HG03135 (cell line): ENCODE results near the gene PARN.
"Not testable (repeated sequence)": the region's sequence is repeated elsewhere in the genome, so short reads cannot be mapped to it uniquely, and the experiment has no call there.

ENCODE experiments used
- ATAC-seq: cut with Tn5 transposase; IDR thresholded peaks from one replicate; pipeline ENCODE4 v1.9.1; 2021; ENCODE audit warnings: mild to moderate bottlenecking, moderate library complexity; ENCODE audit not compliant: unreplicated experiment

The PARN gene

DNA sequence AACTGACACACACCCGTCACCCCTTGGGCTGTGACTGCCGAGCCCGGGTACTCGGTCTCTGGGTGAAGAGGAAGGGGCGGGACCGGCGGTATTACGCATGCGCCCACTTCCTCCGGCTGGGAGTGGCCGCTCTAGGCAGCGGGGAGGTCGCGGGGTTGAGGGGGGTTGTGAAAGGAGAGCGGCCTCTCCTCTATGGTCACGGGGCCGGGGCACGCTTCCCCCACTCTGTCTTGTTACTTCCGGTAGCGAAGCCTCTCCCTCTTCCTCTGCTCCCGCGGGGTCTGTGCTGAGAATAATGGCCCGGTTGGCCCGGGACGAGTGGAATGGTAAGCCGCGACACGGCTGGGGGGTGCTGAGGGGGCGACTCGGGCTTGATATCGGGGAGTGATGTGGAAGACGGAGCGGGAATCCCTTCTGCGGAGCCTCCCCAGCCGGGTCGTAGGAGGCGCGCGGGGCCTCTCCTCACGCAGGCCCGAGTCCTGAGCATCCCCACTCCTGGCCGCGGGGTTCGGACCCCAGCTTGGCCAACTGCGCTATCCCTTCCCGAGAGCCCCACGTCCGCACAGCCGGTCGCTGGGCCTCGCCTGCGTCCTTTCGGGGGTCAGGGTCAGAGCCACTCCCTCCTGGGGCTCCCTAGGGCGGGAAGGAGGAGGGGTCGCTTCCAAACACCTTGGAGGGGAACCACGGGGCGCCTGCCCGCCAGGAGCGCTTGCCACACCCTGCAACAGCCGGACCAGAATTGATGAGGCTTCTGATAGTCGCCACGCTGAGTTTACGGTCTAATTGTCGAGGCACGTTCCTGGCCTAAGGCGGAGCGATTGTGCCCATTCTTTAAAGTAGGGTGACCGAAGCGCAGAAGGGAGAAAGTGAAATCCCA lies 2.9 kb upstream of the PARN start, which contains the start of gene BFAR:
Gene BFAR, plus strand, starts transcription at position 259 of the 877 bp plus-strand sequence. CDS start 11,396 bp downstream, outside the sequence.
- ATAC-seq: peak; percentile 71

DNA sequence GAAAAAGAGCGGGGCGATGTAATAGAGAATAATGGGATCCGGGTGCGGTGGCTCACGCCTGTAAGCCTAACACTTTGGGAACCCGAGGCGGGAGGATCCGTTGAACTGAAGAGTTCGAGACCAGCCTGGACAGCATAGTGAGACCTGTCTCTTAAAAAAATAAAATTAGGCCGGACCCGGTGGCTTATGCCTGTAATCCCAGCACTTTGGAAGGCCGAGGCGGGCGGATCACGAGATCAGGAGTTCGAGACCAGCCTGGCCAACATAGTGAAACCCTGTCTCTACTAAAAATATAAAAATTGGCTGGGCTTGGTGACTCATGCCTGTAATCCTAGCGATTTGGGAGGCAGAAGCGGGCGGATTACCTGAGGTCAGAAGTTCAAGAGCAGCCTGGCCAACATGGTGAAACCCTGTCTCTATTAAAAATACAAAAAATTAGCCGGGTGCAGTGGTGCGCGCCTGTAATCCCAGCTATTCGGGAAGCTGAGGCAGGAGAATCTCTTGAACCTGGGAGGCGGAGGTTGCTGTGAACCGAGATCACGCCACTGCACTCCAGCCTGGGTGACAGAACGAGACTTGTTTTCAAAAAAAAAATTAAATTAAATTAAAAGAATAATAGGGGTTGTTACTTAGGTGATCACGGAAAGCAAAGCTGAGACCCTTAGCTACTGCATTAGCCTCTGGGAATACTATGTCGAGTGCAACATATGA lies 715 bp upstream of the PARN start:
- ATAC-seq: not testable (repeated sequence)

DNA sequence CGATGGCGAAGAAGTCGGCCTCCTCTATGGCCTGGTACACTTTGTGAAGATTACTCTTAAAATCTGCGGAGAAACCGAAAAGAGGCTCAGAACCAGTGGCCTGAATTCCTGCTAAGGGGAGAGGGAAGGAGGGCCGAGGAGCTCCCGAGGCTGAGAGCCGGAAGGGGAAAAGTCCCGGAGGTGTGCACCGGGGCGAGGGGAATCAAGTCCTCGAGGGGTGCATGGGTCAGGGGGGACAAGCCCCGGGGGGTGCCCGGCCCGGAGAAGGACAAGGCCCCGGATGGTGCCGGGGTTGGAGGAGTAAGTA lies 495 bp downstream of the PARN start:
- ATAC-seq: peak; percentile 5

DNA sequence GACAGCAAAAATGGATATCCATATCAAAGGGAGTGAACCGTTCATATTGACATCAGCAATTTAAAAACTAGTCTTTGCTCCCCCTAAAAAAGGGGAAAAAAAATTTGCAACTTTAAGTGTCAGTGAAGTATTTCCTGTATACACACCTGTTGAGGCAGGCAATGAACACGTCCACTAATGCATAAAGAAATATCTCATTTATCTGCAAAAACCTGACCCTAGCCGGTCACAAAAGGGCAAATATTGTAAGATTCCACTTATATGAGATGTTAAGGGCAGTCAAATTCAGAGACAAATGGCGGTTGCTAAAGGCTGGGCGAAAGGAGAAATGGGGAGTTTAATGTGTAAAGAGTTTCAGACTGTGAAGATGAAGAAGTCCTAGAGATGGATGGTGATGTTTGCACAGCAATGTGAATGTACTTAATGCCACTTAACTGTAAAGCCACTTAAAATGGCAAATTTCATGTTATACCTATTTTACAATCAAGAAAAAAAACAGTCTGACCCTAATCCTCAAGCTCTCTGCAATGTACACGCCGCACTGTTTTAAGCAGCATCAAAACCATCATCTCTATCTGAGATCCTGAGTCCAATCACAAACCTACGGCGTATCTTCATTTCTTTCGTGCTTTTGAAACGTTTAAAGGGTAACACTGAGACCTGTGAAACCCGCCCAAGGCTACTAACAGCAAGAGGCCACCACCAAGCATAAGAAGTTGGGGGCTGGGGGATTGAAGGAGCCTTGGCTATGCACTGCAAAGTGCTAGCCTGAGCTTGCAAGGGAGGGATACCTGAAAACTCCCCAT lies 1.1 kb downstream of the PARN start:
- no peak for ATAC-seq

DNA sequence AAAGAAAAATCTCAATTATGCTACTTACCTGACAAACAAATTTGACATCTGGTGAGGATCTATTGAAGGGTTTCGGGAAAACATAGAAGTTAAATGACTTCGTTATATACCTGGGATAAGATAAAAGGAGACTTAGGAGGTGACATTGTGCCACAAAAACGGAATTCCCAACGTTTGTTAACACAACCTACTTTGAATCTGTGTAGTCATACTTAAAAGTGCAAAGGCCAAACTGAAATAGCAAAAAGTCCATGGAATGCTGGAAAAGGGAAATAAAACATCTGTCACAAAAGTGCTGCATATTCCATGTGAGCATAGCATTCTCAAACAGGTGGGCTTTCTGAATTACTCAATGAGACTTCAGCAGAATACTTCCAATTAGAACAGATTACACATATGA lies 3.0 kb downstream of the PARN start:
- ATAC-seq: no peak

DNA sequence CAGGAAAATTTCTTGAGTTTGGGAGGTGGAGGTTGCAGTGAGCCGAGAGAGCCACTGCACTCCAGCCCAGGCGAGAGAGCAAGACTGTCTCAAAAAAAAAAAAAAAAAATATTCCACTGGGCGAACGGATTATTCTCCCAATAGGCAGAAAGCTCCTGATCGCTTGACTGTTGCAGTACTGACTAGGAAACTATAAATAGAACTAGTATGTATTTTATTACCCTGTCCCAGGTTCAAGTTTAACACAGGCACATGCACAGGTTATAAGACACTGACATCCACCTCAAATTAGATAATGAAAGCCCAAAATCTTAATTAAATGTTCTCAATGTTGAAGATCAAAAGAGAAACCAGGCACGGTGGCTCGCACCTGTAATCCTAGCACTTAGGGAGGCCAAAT lies 11.5 kb downstream of the PARN start:
- no peak for ATAC-seq

DNA sequence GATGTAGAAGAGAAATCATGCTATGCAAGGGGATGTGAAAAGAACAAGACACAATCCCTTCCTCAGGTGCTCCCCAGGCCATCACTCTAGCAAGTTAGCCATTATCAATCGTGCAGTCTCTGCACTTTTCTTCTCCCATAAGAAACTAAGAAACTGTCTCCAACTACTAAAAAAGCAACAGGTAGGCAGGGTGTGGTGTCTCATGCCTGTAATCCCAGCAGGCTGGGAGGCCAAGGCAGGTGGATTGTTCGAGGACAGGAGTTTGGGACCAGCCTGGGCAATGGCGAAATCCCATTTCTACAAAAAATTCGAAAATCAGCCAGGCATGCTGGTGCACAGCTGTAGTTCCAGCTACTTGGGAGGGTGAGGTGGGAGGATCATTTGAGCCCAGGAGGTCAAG lies 13.8 kb downstream of the PARN start:
- ATAC-seq: no peak

DNA sequence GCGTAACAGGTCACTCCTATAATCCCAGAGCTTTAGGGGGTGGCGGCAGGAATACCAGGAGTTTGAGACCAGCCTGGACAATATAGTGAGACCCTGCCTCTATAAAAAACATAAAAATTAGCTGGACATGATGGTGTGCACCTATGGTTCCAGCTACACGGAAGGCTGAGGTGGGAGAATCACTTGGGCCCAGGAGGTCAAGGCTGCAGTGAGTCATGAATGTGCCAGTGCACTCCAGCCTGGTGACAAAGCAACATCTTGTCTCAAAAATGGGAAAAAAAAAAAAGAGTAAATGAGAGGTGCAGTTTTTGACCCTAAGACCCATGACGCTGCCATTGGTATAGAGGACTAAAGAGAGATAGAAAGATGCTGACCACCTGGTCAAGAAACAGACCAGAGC lies 16.1 kb downstream of the PARN start:
- ATAC-seq: no peak

DNA sequence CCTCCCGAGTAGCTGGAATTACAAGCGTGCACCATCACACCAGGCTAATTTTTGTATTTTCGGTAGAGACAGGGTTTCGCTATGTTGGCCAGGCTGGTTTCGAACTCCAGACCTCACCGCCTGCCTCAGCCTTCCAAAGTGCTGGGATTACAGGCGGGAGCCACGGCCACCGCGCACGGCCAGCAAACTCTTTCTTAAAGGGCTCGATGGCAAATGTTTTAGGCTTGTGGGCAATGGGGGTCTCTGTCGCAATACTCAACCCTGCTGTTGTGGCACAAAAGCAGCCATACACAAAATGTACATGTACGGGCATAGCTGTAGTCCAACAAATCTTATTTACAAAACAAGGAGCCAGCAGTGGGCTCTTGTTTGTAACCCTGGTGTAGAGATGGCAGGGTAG lies 18.4 kb downstream of the PARN start:
- ATAC-seq: no peak

DNA sequence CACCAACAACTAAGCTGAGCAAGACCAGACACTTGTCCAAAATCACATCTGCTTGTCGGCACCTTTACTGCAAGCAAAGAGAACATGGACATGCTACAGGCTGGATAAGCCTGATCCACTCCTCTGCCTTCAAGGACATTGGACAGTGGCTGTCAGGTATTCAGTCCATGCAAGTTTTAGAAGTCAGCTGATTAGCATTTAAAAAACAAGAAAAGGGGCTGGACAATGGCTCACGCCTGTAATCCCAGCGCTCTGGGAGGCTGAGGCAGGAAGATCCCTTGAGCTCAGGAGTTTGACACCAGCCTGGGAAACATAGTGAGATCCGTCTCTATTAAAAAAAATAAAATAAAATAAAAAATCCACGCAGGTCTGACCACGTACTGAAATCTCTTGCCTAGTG lies 20.3 kb downstream of the PARN start:
- no peak for ATAC-seq

DNA sequence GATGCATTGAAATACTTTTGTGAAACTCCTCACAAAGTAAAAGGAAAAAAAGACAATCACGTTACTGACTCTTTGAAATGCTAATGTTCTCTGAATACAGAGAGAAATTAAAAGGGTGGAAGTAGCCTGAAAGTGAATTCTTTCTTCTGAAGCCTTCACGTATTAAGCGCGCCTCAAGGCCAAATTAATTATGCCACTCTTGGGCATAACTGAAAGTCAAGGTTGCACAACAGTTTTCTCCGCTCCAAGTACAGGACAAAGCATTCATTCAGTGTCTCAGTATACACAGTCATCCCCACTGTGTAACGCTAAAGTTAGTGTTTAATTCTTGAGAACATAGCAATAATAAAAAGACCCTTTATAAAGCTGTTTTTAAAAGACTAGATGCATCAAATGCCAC lies 21.5 kb downstream of the PARN start:
- no peak for ATAC-seq

DNA sequence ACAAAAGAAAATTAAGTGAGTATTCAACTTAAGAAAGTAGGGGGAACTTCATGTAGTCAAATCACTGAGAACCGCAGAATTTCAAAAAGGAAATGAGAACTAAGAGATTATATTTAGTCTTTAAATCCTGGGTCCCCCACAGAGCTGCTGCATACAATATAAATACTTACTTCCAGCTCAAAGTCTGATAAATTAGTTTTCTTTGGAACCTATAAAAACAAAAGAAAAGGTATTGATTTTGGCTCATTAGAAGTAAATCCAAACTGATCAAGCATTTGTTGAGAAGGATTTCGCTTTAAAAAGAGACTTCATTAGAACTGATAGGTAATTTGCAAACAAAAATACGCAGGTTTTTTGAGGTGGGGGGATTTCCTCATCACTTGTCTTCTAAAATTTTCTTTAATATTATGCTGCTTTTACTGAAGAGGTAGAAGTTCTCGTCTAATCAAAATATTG lies 21.9 kb downstream of the PARN start:
- ATAC-seq: peak; percentile 63

DNA sequence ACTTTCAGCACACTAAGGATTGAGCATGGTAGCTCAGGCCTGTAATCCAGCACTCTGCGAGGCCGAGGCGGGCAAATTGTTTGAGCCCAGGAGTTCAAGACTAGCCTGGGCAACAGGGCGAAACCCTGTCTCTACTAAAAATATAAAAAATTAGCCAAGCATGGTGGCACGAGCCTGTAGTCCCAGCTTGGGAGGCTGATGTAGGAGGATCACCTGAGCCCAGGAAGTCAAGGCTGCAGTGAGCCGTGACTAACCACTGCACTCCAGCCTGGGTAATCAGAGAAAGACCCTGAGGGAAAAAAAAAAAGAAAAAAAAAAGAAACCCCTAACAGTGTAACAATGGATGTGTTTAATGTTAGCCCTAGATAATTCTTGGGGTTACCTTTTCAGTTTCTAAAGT lies 24.0 kb downstream of the PARN start:
- ATAC-seq: no peak

DNA sequence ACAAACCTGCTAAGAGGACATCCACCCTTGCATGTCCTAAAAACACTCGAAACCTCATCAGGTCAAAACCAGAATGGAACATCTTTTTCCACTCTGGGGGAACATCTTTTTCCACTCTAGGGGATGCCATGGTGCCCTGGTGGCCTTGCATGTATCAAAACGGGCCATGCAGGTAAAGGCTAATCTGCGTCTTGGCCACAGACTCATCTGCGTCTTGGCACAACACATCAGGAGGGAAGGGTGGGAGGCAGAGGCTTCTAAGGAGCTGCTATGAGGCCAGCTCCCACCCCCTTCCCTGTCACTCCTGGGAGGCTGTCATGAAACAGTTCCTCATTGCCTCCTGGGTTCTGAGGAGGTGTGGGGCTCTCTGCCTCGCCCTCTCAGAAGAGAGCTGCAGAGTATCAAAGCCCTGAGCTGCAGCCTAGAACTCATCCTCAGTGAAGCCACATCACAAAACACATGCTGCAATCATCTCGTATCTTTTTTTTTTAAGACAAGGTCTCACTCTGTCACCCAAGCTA lies 27.6 kb downstream of the PARN start:
- no peak for ATAC-seq

DNA sequence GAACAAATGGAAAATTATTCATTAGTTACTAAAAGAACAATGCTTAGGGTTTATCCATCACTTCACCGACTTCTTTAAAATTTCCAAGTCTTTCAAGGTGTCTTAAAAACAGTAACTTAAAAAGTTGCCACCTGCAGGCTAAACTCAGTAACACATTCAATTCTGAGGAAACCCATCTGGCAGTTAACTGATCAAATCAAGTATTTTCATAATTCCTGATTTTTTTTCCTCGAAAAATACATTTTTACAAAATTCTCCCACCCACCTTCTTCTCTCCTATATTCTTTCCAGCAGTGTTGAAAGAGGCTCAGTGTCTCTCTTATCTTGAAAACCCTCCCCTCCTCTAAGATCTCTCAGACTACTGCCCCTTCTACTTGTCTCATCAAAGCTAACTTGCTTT lies 29.9 kb downstream of the PARN start:
- no peak for ATAC-seq

DNA sequence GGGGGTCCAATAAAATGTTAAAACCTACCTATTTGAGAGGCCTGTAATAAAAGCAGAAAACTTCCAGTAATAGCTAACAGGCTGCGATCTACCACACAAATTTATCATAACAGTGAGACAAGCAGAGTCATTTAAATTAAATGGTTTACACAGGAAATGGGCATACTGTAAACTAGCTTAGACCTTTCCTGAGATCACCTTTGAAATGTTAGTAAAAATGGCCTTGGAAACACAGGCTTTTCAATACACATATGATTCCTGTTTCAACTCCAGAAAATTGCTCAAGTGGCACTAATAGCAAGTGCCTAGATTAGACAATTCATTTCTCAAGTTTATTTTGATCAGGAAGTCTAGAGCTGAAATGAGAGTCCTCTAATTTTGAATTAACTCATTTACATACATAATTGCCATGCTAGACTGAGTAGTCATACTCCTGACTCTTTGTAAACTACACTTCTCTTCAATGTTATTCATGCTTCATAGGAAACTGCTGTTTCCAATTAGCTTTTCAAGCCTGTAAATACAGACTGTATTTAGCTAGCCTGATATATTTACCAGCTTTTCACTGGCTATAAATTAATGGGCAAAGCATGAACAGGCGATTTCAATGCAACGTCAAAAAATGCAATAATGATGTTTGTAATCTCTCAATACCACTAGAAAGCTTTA lies 43.3 kb downstream of the PARN start:
- ATAC-seq: no peak

DNA sequence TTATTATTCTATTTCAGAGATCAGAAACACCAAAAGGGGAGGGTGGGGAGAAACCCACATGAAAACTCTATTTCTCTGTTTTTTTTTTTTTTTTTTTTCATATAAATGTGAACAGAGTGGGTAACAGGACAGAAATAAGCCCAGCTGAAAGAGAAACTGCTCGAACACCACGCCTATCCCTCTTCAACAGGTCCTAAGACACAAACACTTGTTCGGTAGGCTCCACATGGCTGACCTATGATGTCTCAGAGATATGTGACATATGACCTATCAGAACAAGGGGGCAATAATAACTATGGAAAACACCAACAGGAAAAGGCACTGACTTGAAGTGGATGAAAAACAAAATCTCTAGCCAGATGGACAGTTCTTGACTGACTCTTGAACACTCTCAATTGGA lies 44.8 kb downstream of the PARN start:
- no peak for ATAC-seq

DNA sequence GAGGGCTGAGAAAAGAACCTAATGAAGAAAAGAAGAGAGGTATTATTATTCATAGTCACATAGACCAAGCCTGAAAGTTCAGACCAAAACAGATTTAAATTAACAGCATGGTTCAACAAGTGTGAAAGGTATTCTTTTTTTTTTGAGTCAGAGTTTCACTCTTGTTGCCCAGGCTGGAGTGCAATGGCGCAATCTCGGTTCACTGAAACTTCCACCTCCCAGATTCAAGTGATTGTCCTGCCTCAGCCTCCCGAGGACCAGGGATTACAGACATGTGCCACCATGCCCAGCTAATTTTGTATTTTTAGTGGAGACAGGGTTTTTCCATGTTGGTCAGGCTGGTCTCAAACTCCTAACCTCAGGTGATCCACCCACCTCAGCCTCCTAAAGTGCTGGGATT lies 49.1 kb downstream of the PARN start:
- ATAC-seq: not testable (repeated sequence)

DNA sequence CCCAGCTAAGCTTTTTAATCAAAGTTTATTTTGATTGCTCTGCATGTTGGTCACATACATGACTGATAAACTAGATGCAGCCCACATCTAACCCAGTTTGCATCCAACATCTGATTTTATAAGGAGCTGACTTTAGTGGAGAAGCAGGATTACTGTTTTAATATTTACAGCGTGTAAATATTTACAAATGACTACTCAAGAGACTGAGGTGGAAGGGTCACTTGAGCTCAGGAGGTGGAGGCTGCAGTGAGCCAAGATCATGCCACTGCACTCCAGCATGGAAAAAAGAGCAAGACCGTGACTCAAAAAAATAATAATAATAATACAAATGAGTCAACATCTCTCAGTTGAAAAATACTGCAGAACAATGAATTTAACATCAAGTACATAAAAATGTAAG lies 50.8 kb downstream of the PARN start:
- no peak for ATAC-seq

DNA sequence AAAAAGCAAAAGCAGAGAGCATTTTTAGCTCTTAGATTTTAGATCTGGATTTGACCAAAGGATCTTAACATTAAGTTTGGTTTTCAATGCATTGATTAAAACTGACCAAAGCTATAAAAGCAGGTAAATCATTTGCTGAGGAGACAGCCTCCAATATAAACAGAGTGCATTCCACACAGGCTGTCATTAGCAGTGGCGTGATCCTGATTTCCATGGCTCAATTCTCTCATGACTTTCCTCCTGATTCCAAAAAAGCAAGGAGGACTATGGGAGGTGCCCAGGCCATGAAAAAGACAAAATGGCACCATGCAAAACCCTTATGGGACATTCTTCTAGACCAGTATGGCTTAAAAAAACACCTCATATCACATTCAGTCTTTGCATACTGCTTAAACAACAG lies 53.5 kb downstream of the PARN start:
- no peak for ATAC-seq

DNA sequence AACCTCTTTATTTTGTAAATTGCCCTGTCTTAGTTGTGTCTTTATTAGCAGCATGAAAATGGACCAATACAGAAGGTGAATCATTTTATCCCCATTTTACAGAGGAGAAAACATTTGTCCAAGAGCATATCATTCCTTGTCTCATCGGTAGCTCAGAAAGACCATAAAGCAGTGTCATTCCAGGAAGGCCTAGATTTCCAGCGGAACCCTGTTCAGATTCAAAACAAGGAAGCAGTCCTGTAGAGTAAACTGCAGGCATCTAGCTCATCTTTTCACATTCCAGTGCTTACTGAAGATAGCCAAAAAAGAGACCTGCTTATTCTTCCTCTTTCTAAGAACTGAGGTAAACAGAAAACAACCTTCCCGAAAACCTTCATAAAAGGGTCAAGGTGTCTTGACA lies 54.0 kb downstream of the PARN start:
- no peak for ATAC-seq
